Renal cortex interstitium (tissue), 11 donors: ENCODE results near the gene SERPINB12. TPM values are rescaled to one million over a fixed set of nuclear protein-coding genes. Genes with fewer than 3 reads are reported as not detected.
A peak's percentile ranks its signal among the peaks of the same experiment; 100 is the strongest.

ENCODE experiments used
- DNase-seq, 11 donors: peaks; one replicate each; pipeline ENCODE4 v3.0.0-alpha.2; 2013; ENCODE audit warnings: low read depth in 9 of 11, low spot score in 4 of 11; ENCODE audit errors: extremely low read depth in 1 of 11
- polyA plus RNA-seq, 3 donors: library from polyadenylated mRNA; unstranded; fragments of 120-200 nt; gene quantifications; one replicate each; pipeline ENCODE4 v1.2.1, GENCODE V29; 2013; ENCODE audit not compliant: insufficient read length in 3 of 3

SERPINB12 gene
- polyA plus RNA-seq, 3 donors, result not detected

- no peak for DNase-seq
Observed at GRCh38 chr18:63544017-63544416, 1.8 kb downstream of the SERPINB12 start.

GRCh38 chr18:63545000-63545399 is 2.8 kb downstream of the SERPINB12 start:
- DNase-seq, result no peak

GRCh38 chr18:63550068-63550467 is 7.9 kb downstream of the SERPINB12 start:
- DNase-seq, result no peak

- DNase-seq, result no peak
Observed at GRCh38 chr18:63551769-63552168, 9.6 kb downstream of the SERPINB12 start.

GRCh38 chr18:63552581-63552980 is 10.4 kb downstream of the SERPINB12 start:
- no peak for DNase-seq

GRCh38 chr18:63553081-63553480 is 10.9 kb downstream of the SERPINB12 start:
- no peak for DNase-seq

GRCh38 chr18:63559567-63560491 is 17.7 kb downstream of the SERPINB12 start:
- DNase-seq, result no peak

- no peak for DNase-seq
Observed at GRCh38 chr18:63562284-63562683, 20.1 kb downstream of the SERPINB12 start.

GRCh38 chr18:63564021-63564420 is 21.9 kb downstream of the SERPINB12 start:
- no peak for DNase-seq

GRCh38 chr18:63564561-63564960 is 22.4 kb downstream of the SERPINB12 start:
- no peak for DNase-seq

GRCh38 chr18:63567276-63567675 is 25.1 kb downstream of the SERPINB12 start:
- no peak for DNase-seq

GRCh38 chr18:63567825-63568224 is 25.7 kb downstream of the SERPINB12 start:
- no peak for DNase-seq

- DNase-seq, result no peak
Observed at GRCh38 chr18:63570721-63571120, 28.6 kb downstream of the SERPINB12 start.

- DNase-seq, result no peak
Observed at GRCh38 chr18:63575681-63576080, 33.5 kb downstream of the SERPINB12 start.

GRCh38 chr18:63578357-63578958 is 36.3 kb downstream of the SERPINB12 start:
- peak; percentile 2 to 49 (median 17) for DNase-seq

- no peak for DNase-seq
Observed at GRCh38 chr18:63579616-63580015, 37.4 kb downstream of the SERPINB12 start.

GRCh38 chr18:63585988-63586387 is 43.8 kb downstream of the SERPINB12 start:
- DNase-seq, result no peak

GRCh38 chr18:63586431-63586830 is 44.3 kb downstream of the SERPINB12 start:
- DNase-seq, result no peak

- DNase-seq, result no peak
Observed at GRCh38 chr18:63586966-63587365, 44.8 kb downstream of the SERPINB12 start, which contains the start of gene SERPINB13. TSS of gene SERPINB13 (plus strand) at chr18:63587343. CDS start at chr18:63588668, 1,325 bp downstream.

- DNase-seq, result no peak
Observed at GRCh38 chr18:63588909-63589308, 46.7 kb downstream of the SERPINB12 start.
